Osteoblast (primary cell): ENCODE results near the gene CDKL5. TPM values are rescaled to one million over a fixed set of nuclear protein-coding genes. Genes with fewer than 3 reads are reported as not detected.

Experiments used
- DNase-seq: peaks from one replicate; pipeline ENCODE4 v3.0.0; 2011; ENCODE audit warnings: low spot score, mixed read lengths; ENCODE audit not compliant: insufficient read length; ENCODE audit errors: missing footprints
- H2AFZ ChIP-seq: 2 replicates; pipeline ENCODE4 v1.6.0; 2011; ENCODE audit warnings: mild to moderate bottlenecking, low read length
- H3K27ac ChIP-seq: 2 replicates; pipeline ENCODE4 v1.5.1; 2011; ENCODE audit warnings: mild to moderate bottlenecking, low read depth, low read length, moderate library complexity
- H3K27me3 ChIP-seq: 2 replicates; pipeline ENCODE4 v1.6.0; 2012; ENCODE audit warnings: mild to moderate bottlenecking, control low read depth, inconsistent platforms, low read length, moderate library complexity; ENCODE audit not compliant: insufficient read depth
- H3K36me3 ChIP-seq: 2 replicates; pipeline ENCODE4 v1.5.1; 2011; ENCODE audit warnings: mild to moderate bottlenecking, low read length, control low read depth, moderate library complexity; ENCODE audit not compliant: insufficient read depth
- H3K4me1 ChIP-seq: 2 replicates; pipeline ENCODE4 v1.5.1; 2011; ENCODE audit warnings: mild to moderate bottlenecking, low read length, control low read depth, moderate library complexity; ENCODE audit not compliant: insufficient read depth
- H3K4me2 ChIP-seq: 2 replicates; pipeline ENCODE4 v1.6.0; 2011; ENCODE audit warnings: mild to moderate bottlenecking, low read length; ENCODE audit not compliant: insufficient read depth
- H3K4me3 ChIP-seq: fragments of 200-600 bp; sonication (generic); 3 replicates; pipeline ENCODE4 v1.5.1; 2012; ENCODE audit warnings: mild to moderate bottlenecking, low read length, inconsistent platforms; ENCODE audit not compliant: insufficient read depth
- H3K79me2 ChIP-seq: 2 replicates; pipeline ENCODE4 v1.6.0; 2012; ENCODE audit warnings: mild to moderate bottlenecking, low read length, control low read depth, inconsistent platforms; ENCODE audit not compliant: insufficient read depth
- H3K9me3 ChIP-seq: 2 replicates; pipeline ENCODE4 v1.5.1; 2011; ENCODE audit warnings: low read depth, low read length, control low read depth
- H4K20me1 ChIP-seq: 2 replicates; pipeline ENCODE4 v1.6.0; 2012; ENCODE audit warnings: mild to moderate bottlenecking, low read length, control low read depth; ENCODE audit not compliant: insufficient read depth
- total RNA-seq: library from RNA; depleted of rRNA; stranded (reverse); fragments of >200 nt; gene quantifications from 2 replicates; pipeline ENCODE4 v1.2.3, GENCODE V29; 2012
- TF ChIP-seq, protein P1 (sequence below): IDR thresholded peaks from 2 replicates; pipeline ENCODE4 v1.5.1; 2011; ENCODE audit warnings: mild to moderate bottlenecking, low read depth, low read length, moderate library complexity; ENCODE audit errors: extremely low read depth

The CDKL5 gene
- total RNA-seq, 1 donor, result 4.0 TPM

GRCh38 chrX:18561020-18561419, 135.6 kb downstream of the CDKL5 start:
- DNase-seq, result no peak
- H3K27me3 ChIP-seq, result no peaks in the 10 kb centered on the region
- no peaks in the 10 kb centered on the region for H4K20me1 ChIP-seq
- no peak overlapping the region for H3K4me2 ChIP-seq
- H3K4me1 ChIP-seq, result no peaks in the 10 kb centered on the region
- H3K27ac ChIP-seq, result no peak overlapping the region
- no peaks in the 10 kb centered on the region for H3K9me3 ChIP-seq
- H3K79me2 ChIP-seq, result no peaks in the 10 kb centered on the region
- no peak overlapping the region for H3K4me3 ChIP-seq
- no peaks in the 10 kb centered on the region for H3K36me3 ChIP-seq
- no peak overlapping the region for H2AFZ ChIP-seq
- TF ChIP-seq, protein P1, sequence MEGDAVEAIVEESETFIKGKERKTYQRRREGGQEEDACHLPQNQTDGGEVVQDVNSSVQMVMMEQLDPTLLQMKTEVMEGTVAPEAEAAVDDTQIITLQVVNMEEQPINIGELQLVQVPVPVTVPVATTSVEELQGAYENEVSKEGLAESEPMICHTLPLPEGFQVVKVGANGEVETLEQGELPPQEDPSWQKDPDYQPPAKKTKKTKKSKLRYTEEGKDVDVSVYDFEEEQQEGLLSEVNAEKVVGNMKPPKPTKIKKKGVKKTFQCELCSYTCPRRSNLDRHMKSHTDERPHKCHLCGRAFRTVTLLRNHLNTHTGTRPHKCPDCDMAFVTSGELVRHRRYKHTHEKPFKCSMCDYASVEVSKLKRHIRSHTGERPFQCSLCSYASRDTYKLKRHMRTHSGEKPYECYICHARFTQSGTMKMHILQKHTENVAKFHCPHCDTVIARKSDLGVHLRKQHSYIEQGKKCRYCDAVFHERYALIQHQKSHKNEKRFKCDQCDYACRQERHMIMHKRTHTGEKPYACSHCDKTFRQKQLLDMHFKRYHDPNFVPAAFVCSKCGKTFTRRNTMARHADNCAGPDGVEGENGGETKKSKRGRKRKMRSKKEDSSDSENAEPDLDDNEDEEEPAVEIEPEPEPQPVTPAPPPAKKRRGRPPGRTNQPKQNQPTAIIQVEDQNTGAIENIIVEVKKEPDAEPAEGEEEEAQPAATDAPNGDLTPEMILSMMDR, result no peak

- H3K4me1 ChIP-seq, result no peaks in the 10 kb centered on the region
- no peaks in the 10 kb centered on the region for H3K27me3 ChIP-seq
- no peak overlapping the region for H3K4me3 ChIP-seq
- no peaks in the 10 kb centered on the region for H3K79me2 ChIP-seq
- TF ChIP-seq, protein P1, result no peak
- no peaks in the 10 kb centered on the region for H3K36me3 ChIP-seq
- no peak overlapping the region for H3K27ac ChIP-seq
- H2AFZ ChIP-seq, result no peak overlapping the region
- DNase-seq, result no peak
- H4K20me1 ChIP-seq, result no peaks in the 10 kb centered on the region
- H3K9me3 ChIP-seq, result no peaks in the 10 kb centered on the region
- no peak overlapping the region for H3K4me2 ChIP-seq
Observed at GRCh38 chrX:18565727-18566126, 140.3 kb downstream of the CDKL5 start.

DNA sequence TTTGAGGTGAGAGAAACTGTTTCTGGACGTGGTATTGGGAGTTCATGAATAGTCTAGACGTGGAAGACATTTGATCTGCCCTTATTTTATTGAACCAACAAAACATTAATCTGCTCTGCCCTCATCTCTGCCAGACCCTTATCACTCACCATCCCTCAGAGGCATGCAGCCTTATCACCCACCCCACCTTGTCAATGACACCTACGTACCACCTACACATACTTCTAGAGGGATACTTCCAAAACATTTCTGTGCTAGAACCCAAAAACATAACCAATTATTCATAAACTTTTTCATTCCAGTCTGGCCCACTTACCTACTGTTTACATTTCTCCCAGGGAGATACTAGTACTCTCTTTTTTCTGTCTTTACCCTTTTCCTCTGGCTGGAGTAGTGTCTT, 141.3 kb downstream of the CDKL5 start:
- Histone ChIP-seq H3K27me3 (no peaks in the 10 kb centered on the region), H3K79me2 (no peaks in the 10 kb centered on the region), H4K20me1 (no peaks in the 10 kb centered on the region), H3K4me2 (no peak overlapping the region), H3K4me1 (no peaks in the 10 kb centered on the region), H3K27ac (no peak overlapping the region), H2AFZ (no peak overlapping the region), H3K36me3 (no peaks in the 10 kb centered on the region), H3K9me3 (no peaks in the 10 kb centered on the region), H3K4me3 (no peak overlapping the region)
- TF ChIP-seq, protein P1, result no peak
- no peak for DNase-seq

DNA sequence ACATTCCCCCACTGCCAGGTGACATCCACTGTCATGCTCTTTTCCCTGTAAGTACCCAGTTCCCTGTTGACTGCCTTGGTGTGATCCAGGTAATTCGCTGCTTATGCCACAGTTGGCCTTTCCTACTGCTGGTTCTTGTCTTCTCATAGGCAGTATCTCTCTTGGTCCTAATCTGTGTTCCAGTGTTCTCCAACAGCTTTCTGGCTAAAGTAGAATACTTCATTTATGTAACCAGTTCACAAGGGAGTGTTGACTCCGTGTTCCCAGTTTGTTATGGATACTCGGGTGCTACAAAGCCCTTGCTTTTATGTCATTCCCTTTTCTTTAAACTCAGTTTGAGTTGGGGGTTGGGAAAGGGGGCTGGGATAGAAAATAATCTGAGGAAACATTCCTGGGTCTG, 148.1 kb downstream of the CDKL5 start:
- H3K79me2 ChIP-seq, result no peaks in the 10 kb centered on the region
- no peaks in the 10 kb centered on the region for H3K27me3 ChIP-seq
- no peak overlapping the region for H3K4me3 ChIP-seq
- H3K4me1 ChIP-seq, result peaks cover 7% of the 10 kb centered on the region
- TF ChIP-seq, protein P1, result no peak
- H3K36me3 ChIP-seq, result no peaks in the 10 kb centered on the region
- no peak overlapping the region for H3K4me2 ChIP-seq
- peaks cover 4% of the 10 kb centered on the region for H4K20me1 ChIP-seq
- no peaks in the 10 kb centered on the region for H3K9me3 ChIP-seq
- no peak overlapping the region for H2AFZ ChIP-seq
- no peak for DNase-seq
- H3K27ac ChIP-seq, result no peak overlapping the region
